ENCODE results near the gene LDB2. TPM values are rescaled to one million over a fixed set of nuclear protein-coding genes. Genes with fewer than 3 reads are reported as not detected.

The LDB2 gene
- total RNA-seq, 1 donor = 18.8 TPM

DNA sequence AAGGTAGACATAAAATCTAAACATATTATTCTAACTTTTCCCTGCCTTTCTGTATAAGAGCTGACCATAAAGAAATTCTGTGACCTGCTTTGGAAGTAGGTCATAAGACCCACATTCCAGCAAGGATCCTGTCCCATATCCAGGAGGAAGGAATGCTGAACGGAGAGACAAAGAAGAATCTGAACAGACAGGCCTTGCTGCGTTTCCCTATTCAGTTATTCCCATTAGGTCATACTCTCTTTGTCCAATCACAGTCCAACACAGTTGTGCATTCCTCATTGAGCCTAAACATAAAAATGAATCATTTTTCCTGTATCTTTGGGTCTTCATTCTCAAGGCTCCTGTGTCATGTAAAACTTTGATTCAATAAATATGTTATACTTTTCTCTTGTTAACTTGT lies 384.6 kb downstream of the LDB2 start:
- Histone ChIP-seq H3K36me3 (ENCODE audit: insufficient read depth, low read length) (peaks cover 8% of the 10 kb centered on the region), H3K9me3 (ENCODE audit: low read depth, low read length) (no peaks in the 10 kb centered on the region), H3K27me3 (ENCODE audit: insufficient read depth, low read length) (no peaks in the 10 kb centered on the region), H3K4me3 (ENCODE audit: insufficient read depth, low read length) (no peak overlapping the region), H2AFZ (ENCODE audit: low read length) (no peak overlapping the region), H3K27ac (ENCODE audit: low read depth, low read length) (no peak overlapping the region), H4K20me1 (ENCODE audit: insufficient read depth, low read length) (no peaks in the 10 kb centered on the region), H3K79me2 (ENCODE audit: insufficient read depth, low read length) (no peaks in the 10 kb centered on the region), H3K4me1 (ENCODE audit: insufficient read depth, low read length) (peaks cover 3% of the 10 kb centered on the region), H3K4me2 (ENCODE audit: insufficient read depth, low read length) (no peak overlapping the region)
- no peak for DNase-seq (ENCODE audit: insufficient read length, low spot score, missing footprints)
- TF ChIP-seq CTCF (IDR thresholded peaks at IDR 0.05; ENCODE audit: extremely low read depth, low read depth, low read length) = no peak

- Histone ChIP-seq H2AFZ (ENCODE audit: low read length) (no peak overlapping the region), H3K36me3 (ENCODE audit: insufficient read depth, low read length) (peaks cover 15% of the 10 kb centered on the region), H4K20me1 (ENCODE audit: insufficient read depth, low read length) (no peaks in the 10 kb centered on the region), H3K4me2 (ENCODE audit: insufficient read depth, low read length) (no peak overlapping the region), H3K9me3 (ENCODE audit: low read depth, low read length) (no peaks in the 10 kb centered on the region), H3K4me3 (ENCODE audit: insufficient read depth, low read length) (no peak overlapping the region), H3K27me3 (ENCODE audit: insufficient read depth, low read length) (no peaks in the 10 kb centered on the region), H3K4me1 (ENCODE audit: insufficient read depth, low read length) (no peaks in the 10 kb centered on the region), H3K27ac (ENCODE audit: low read depth, low read length) (no peak overlapping the region), H3K79me2 (ENCODE audit: insufficient read depth, low read length) (no peaks in the 10 kb centered on the region)
- peak; percentile 39 for TF ChIP-seq CTCF (IDR thresholded peaks at IDR 0.05; ENCODE audit: extremely low read depth, low read depth, low read length)
- no peak for DNase-seq (ENCODE audit: insufficient read length, low spot score, missing footprints)
Measured at GRCh38 chr4:16508968-16509367, 389.5 kb downstream of the LDB2 start.

GRCh38 chr4:16505726-16506125 lies 392.7 kb downstream of the LDB2 start:
- no peak overlapping the region for H3K4me3 ChIP-seq (ENCODE audit: insufficient read depth, low read length)
- no peaks in the 10 kb centered on the region for H3K4me1 ChIP-seq (ENCODE audit: insufficient read depth, low read length)
- no peaks in the 10 kb centered on the region for H3K9me3 ChIP-seq (ENCODE audit: low read depth, low read length)
- H3K27me3 ChIP-seq (ENCODE audit: insufficient read depth, low read length) = no peaks in the 10 kb centered on the region
- peak; percentile 15 for DNase-seq (ENCODE audit: insufficient read length, low spot score, missing footprints)
- H3K4me2 ChIP-seq (ENCODE audit: insufficient read depth, low read length) = no peak overlapping the region
- peaks cover 15% of the 10 kb centered on the region for H3K36me3 ChIP-seq (ENCODE audit: insufficient read depth, low read length)
- H2AFZ ChIP-seq (ENCODE audit: low read length) = no peak overlapping the region
- H3K79me2 ChIP-seq (ENCODE audit: insufficient read depth, low read length) = no peaks in the 10 kb centered on the region
- no peaks in the 10 kb centered on the region for H4K20me1 ChIP-seq (ENCODE audit: insufficient read depth, low read length)
- TF ChIP-seq CTCF (IDR thresholded peaks at IDR 0.05; ENCODE audit: extremely low read depth, low read depth, low read length) = peak; percentile 52
- no peak overlapping the region for H3K27ac ChIP-seq (ENCODE audit: low read depth, low read length)

DNA sequence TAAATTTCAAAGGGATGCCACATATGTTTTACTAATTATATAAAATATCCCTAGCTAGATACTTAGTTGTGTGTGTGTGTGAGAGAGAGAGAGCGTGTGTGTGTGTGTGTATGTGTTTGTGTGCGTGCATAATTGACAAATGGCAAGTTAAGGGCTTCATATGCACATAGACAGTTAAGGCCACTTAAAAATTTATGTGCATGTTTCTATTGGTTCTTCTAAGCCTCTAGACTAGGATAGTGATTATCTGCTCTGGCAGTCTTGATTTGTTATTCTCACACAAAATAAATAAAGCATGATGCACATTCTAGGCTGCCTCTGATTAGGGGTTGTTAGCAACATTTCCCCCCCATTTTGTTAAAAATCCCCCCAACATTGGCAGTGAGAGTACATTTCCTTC lies 393.2 kb downstream of the LDB2 start:
- H3K4me3 ChIP-seq (ENCODE audit: insufficient read depth, low read length) = no peak overlapping the region
- no peak overlapping the region for H3K4me2 ChIP-seq (ENCODE audit: insufficient read depth, low read length)
- no peaks in the 10 kb centered on the region for H3K9me3 ChIP-seq (ENCODE audit: low read depth, low read length)
- peaks cover 15% of the 10 kb centered on the region for H3K36me3 ChIP-seq (ENCODE audit: insufficient read depth, low read length)
- DNase-seq (ENCODE audit: insufficient read length, low spot score, missing footprints) = peak; percentile 18
- no peak overlapping the region for H2AFZ ChIP-seq (ENCODE audit: low read length)
- no peak for TF ChIP-seq CTCF (IDR thresholded peaks at IDR 0.05; ENCODE audit: extremely low read depth, low read depth, low read length)
- no peaks in the 10 kb centered on the region for H3K27me3 ChIP-seq (ENCODE audit: insufficient read depth, low read length)
- no peaks in the 10 kb centered on the region for H3K4me1 ChIP-seq (ENCODE audit: insufficient read depth, low read length)
- H3K27ac ChIP-seq (ENCODE audit: low read depth, low read length) = no peak overlapping the region
- no peaks in the 10 kb centered on the region for H4K20me1 ChIP-seq (ENCODE audit: insufficient read depth, low read length)
- H3K79me2 ChIP-seq (ENCODE audit: insufficient read depth, low read length) = no peaks in the 10 kb centered on the region

Data from osteoblast (primary cell).